ENCODE data around the gene PARD3B.

The PARD3B gene

DNA sequence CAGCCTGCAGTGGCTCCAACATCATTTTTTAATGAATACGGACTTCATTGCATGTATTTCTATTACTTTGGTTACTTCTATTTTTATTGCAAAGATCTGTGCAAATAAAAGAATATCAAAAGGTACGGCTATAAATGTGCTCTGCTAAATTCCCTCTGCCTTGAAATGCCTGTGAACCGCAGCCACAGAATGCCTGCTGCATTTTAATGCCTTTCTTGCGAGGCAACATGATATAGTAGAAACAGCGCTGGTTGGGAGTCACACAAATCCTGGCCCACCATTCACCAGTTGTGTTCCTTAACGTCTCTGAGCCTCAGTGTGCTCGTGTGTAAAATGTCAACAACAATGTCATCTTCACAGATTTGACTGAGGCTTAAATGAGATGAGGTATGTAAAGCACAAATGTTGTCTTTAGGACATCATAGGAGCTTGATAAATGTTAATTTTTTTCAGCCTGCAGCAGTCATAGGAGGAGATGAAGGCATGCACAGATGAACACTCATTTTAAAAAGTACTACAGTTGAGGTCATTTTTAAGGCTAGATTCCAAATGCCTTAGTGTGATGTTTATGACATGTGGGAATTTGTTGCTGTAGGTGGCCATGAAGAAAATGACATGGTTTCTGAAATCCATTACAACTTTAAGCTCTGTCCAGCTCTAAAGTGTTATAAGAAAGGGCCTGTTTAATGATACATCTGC lies 949.4 kb downstream of the PARD3B start:
- DNase-seq, result peak; percentile 32

DNA sequence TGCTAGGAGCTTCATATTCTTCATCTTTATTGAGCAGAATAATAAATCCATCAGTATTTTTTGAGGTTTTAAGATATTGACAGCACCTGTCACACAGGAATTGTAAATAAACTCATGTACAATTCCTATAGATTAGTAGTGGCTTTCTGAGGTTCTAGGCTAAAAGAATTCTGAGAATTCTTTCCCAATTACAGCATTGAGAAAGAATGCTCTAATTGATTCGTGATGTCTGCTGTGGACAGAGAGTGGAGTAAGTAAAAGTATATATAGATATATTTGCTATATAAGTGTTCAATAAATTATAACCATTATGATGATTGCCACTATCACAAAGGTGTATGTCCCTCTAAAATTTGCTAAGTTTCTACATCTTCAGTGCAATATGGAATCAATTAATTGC lies 950.5 kb downstream of the PARD3B start:
- DNase-seq, result peak; percentile 58

DNA sequence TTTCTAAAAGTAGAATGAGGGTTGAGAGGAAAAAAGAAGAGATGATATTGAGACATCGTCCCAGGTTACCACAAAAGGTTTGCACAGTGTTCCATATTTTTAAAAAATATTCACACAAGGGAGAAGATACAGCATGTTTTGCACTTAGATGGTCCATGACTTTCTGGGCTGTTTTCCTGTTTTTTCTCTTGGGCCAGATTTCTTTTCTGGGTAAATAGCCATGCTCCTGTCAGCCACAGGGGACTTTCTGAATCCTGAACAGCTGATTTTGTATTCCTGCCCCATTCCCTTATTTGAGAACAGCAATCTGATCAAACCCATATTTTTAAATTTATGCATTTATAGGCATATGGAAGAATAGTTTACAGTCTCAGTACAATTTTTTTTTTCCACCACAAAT lies 951.1 kb downstream of the PARD3B start:
- DNase-seq, result peak; percentile 8

DNA sequence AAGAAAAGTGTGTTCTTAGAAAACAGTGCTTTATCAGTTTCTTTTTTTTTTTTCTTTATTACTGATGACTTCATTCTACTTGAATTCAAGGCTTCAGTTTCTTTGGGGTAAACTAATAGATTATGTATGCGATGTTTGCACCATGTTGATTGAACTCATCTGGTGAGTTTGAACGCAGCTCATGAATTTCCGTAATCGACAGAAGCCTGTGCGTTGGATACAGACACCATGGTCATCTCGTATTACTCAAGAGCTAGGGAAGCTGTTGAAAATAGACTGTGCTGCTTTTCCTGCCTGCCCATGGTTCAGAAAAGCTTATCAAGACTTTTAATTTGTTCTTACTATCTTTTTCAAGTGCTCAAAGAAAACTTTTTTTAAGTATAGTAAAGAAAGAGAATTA lies 951.5 kb downstream of the PARD3B start:
- DNase-seq, result peak; percentile 65

DNA sequence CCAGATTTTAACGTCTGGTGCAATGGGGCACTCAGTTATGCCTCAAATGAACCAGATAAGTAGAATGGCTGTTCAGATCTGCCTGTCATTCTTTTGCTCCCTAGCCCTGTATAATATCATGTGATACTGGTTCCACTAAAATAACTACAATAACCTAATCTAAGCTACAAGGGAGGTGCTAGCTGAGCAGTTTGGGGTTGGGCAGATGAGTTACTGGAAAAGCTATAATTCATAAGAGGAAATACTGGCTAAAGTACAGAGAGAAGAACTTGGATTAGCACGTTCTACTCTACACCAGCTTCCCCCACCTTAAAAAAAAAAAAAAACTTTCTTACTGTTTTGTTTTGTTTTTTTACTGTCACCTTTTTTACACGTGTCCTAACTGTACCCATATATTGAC lies 953.7 kb downstream of the PARD3B start:
- no peak for DNase-seq

DNA sequence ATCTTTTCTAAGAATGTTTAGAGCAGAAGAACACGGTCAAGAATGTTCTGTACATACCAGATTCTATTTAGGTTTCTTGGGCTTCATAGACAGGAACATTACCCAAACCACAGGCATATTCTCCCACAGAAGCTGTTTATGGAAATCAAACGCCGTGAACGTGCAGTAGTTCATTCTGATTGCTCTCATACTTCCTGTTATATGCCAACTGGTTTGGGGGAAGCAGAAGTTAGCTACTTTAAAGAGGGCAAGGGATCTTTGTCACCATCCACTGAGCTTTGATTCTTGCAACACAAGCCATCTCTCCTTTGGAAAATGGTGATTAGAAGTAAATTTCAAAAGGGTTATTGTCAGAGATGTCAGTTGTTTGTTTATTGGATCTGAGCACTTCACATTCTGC lies 954.8 kb downstream of the PARD3B start:
- DNase-seq, result no peak

DNA sequence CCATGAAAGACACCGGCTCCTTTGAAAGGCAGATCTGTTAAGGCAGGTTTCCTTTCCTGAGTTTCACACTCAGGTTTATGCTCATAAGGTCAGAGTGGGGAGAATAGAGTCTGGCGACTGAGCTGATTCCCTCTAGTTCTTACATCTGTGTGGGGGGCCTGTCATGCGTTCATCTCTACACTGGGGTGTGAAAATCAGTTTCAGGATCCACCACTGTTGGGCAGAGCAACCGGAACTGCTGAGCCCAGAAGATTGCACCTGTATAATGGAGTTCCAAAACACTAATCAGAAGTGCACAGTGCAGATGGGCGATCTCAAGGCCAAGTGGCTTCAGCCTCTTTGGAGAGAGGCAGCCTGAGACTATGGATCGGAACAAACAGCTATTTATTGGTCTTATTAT lies 955.7 kb downstream of the PARD3B start:
- DNase-seq, result no peak

DNA sequence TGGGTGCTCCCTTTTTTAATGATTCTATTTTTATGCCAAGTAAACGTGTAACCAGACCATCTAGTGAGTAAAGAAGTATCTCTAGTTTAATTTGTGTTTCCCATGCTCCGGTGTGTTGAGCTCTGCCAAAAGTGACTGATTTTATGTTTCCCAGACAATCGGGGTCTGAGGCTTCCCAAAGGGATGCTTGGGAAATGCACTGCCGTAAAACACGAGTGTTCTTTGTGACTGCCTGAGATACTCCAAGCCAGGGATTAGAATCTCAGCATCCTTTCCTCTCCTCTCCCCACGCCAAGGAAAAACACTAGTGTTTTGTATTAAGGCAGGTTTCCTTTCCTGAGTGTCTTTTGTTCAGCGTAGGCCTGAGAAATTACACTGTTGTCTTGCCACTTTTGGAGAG lies 956.6 kb downstream of the PARD3B start:
- no peak for DNase-seq

DNA sequence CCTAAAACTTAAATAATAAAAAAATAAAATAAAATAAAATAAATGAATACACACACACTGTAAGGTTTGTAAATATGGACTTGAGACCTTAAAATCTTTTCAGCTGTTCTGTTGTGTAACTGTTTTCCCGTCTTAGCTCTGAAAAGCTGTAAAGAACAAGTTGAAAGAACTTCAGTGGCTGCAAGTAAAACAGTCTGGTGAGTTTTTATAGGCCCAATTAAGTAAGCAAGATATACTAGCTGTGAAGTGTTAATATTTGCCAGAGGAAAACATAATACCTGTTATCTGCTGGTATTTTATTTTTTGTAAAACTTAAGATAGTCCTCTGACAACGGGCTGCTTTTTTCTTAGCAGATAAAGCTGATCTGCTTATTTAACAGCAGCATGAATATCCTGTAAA lies 960.1 kb downstream of the PARD3B start:
- no peak for DNase-seq

DNA sequence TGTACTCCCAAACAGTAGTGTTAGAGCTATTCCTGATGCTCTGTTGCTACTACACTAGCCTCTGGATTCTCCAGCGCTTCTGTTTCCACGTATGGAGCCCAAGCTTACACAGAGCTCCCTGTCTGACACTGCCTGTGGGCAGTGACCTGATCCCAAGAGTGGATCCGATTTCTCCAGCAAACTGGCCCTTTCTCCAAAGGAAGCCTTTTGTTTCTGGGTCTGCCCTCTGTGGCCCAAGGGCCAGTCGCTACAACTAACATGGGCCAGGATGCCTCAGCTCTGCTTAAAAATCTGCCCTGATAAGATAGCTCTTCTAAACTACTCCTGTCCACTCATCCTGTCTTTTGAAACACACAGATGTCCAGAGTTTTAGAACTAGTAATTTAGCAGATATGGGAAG lies 964.4 kb downstream of the PARD3B start:
- DNase-seq, result no peak

DNA sequence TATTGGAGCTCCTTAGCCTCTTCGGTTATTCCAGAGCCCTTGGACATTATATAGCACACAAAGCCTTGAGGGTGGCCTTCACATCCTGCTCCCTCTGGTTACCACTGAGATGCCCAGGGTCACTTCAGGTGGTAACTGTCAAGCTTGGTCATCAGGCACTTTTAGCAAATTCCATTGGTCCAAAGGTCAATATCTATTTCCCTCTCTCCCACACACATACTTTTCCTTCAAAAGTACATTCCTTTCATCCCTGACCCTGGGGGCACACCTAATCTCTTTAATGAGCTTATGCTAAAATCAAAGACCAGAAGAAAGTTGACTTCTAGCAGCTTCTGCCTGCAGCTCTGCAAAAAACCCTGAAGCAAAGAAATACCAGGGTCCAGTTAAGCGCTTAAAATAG lies 965.1 kb downstream of the PARD3B start:
- peak; percentile 9 for DNase-seq

DNA sequence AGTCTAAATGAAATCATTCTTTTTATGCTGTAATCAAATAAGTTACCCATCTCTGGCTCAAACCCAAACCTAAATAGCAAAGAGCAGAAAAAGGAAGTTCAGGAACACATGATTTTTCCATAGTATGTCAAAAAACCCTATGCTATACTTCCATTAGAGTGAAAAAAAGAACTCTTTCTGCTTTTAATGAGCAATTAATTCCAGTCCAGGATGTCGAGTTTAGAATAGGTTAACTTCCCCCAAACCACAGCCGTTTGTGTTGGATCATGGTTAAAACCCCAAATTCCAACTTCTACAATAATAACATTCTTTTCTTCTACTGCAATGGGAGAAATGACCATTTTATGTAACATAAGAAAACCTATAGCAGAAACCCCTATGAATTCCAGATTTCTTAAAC lies 965.9 kb downstream of the PARD3B start:
- DNase-seq, result peak; percentile 30

DNA sequence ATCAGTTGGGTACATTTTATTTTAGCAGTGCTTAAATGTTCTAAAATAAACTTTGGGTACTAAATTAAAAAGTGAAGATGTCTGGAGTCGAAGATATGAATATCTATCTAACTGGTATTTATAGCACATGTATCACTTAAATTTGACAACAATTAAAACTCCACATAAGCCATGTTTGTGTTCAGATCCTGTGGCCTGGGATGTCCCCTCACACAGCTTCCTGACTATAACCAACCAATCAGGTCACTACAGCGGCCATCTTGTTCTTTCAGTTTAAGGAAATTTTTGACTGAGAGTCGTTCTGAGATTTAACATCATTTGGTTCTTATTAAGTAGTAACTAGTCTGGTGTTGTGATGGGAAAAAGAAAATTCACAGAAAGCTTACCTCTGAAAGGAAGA lies 966.4 kb downstream of the PARD3B start:
- no peak for DNase-seq

DNA sequence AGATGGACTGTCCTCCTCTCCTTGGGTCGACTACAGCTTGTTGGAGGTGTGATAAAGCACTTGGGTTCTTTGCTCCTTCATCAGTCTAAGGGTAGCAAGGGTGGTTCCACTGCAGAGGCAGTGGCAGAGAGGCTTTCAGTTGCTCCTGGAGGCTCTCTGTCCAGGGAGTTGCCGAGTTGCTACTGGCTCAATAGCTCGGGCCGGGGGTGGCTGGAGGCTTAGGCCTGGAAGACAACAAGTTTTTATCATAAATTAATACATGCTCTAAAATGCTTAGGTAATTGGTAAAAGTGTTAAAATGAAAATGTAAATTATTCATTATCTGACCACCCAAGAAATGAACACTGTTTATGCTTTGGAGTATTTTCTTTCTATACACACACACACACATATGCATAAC lies 975.0 kb downstream of the PARD3B start:
- DNase-seq, result no peak

DNA sequence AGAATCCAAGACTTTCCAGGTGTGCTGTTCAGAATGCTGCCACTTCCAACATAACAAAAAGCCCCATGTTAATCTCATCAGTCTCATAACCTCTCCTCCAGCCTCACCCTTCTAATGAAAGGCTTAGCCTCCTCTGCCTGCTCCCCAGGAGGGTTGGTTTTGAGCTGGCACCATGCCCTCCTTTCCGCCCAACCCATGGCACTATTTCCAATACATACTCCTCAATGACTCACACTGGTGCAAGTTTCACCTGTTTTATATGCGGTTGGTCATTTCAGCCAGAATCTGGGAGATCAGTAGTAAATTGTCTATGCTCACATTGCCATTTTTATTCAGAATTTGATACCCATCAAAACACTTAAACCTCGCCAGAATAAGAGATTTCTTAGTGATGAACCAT lies 979.4 kb downstream of the PARD3B start:
- DNase-seq, result no peak

DNA sequence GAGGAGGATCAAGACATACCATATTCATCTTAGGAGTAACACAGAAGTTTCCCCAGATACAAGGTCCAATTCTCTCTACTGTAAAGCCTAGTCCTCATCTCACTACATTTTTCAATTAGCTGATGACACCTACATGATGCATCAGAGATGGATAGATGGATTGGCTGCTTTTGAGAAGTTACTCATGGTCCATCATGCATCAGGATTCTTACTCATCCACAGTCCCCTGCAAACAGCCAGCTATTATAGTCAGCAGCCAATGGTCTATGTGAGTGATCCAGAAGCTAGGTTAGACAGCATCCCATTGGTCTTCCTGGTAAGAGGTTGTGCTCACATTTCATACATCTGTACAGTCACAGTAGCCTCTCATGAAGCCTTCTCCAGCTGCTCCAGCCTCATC lies 982.5 kb downstream of the PARD3B start:
- DNase-seq, result peak; percentile 8

DNA sequence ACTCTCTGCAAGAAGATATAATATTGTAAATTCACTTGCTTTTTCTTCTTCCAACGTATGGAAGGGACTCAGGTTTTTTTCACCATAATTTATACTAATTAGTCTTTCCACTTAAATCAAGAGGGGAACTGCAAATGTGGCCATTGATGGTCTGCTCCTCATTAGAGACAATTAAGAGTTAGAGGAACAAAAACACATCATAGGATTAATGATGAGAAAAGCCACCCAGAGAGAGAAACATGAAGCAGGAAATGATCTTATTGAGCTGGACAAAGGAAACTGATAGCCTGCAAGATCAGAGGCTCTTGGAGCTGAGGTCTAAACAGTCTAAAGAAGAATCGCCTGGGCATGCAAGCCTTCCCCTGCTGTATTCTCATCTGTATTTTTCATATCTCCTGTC lies 985.8 kb downstream of the PARD3B start:
- DNase-seq, result no peak

DNA sequence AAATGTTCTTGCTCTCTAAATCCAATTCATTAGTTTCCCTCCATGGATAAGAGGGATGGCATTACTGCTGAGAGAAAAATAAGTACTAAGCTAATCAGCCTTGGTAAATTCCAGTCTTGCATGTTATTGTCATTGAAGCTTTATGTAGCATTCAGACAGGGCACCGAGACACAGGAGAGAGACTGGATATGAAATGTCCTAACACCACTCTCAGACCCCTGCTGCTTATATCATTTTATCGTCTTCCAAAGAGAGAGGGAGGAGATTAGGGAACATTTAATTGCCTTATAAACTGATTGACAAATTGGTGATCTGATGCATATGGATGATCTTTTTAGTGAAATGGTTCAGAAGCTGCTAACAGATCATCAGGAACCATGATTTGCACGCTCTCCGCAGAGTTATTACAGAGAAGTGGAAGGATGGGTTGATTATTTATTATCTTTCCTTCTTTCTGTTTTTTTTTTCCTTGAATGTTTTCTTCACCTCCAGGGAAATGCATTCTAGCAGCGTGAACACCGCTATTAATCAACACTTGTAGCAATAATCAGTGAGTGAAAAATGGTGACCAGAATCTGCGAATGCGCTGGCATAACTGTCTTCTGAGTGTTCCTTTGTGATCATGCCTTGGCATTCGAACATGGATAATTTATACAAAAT lies 986.3 kb downstream of the PARD3B start:
- no peak for DNase-seq

DNA sequence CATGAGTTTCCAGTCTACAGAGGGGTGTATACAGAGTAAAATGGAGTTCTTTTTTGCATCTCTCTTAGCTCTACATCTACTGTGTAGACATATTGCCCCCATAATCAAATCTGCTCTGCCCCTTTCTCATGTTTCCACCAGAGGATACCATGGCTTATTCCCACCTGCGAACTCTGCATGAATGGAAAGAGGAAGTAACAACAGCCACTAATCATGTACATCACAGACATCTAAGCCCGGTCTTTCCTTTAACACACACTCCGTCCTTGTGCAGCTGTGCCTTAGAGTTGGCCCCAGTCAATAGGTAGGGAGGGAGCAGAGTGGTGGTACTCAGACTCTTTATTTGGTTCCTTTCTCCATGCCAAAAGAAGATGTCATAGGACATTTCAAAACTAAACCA lies 989.7 kb downstream of the PARD3B start:
- no peak for DNase-seq

DNA sequence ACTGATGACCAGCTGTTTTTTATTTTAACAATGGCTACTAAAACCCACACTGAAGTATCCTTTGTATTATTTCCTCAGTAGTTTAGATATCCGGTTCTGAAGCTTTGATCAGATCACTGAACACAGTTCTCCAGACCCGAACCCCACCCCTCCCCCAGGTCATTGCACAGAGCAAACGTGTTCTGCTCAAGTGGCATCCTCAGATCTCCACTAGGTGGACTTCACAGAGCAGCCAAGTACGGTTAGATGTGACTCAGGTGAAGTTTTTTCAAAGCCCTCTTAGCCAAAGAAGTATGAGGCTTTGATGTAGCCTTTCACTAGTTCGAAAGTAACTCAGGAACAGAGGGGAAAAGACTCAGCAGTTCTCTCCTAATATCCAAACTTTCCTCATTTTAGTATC lies 994.3 kb downstream of the PARD3B start:
- no peak for DNase-seq

DNA sequence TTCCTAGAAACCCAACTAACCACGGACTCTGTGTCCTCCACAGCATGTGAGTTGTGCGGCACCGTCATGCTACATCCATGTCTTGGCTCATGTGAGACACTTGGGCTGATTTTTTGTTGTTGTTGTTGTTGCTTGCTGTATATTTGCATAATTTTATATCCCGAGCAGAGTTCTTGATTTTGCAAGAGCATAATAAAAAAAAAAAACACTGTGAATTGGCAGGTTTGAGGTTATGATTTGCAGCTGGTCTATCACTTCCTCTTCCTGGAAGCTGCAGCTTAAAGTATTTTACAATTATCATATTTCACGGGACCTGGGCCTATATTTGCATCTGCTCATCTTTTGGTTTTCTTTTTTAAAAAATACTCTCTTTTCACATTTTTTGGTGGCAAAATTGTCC lies 994.8 kb downstream of the PARD3B start:
- DNase-seq, result no peak

DNA sequence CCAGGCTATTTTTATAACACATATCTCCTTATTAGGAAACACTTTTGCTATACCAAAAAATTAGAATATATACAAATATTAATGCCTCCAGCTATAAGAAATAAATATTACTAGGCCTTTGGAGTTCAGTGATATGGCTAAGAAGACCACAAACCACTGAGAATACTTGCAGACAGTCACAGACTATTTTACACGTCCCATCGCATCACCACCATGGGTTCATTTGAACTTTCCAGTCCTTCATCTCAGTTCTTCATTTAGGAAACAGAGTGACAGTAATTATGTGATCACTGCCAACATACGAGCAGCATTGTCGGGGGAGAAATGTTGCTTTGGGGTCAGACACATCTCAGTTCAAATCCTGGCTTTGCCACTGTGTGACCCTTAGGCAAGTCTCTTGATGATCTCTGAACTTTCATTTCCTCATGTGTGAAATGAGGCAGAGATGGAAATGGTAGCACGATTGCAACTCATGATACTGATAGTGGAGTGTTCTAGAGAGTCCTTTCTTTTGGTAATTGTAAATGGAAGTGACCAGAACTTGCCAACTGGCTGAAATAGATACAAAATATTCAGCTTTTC lies 998.1 kb downstream of the PARD3B start:
- no peak for DNase-seq

DNA sequence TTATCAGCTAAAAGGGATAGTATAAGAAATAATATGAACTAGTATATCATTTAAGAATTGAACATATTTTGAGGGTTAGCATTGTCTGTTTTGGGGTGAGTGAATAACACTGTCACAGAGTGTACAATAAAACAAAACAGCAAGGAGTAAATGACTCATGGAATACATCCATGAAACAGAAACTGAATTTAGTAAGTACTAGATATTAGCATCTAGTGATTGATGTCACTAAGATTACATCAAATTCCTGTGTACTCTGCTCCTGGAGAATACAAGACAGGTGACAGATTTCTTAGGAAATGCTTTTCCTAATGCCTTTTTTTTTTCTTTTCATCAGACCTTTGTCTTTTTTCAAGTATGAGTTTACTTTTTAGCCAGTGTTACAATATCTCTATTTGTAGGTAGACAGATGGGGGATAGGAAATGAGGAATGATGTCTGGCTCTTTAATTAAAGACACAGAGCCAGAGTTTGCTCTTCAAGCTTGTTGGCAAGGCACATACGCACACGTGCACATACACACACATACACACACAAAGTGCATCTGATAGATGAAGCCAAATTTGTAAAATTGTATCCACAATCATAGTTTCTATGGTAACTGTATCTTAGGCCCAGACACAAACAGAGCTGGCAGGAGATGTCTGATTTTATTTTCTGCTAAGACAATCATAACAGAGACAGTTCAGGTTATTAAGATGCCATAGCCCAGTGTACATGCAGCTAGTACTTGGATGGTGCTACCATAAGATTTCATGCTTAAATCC lies 998.8 kb downstream of the PARD3B start:
- no peak for DNase-seq

Data from EL (cell line).